Ascending aorta (tissue), 2 donors: Measurements from ENCODE around the gene ZNF618. TPM values are rescaled to one million over a fixed set of nuclear protein-coding genes. Genes with fewer than 3 reads are reported as not detected.

Experiments used
- DNase-seq, 2 donors: peaks; one replicate each; pipeline ENCODE4 v3.0.0-alpha.2; 2019; ENCODE audit warnings: low spot score in 2 of 2
- H3K27ac ChIP-seq, 2 donors: fragments of 200-600 bp; sonication (generic); one replicate each; pipeline ENCODE4 v1.5.1; 2016 to 2017; ENCODE audit warnings: mild to moderate bottlenecking in 1 of 2
- H3K27me3 ChIP-seq: fragments of 200-600 bp; sonication (generic); one replicate; pipeline ENCODE4 v1.5.1; 2017
- H3K36me3 ChIP-seq, 2 donors: fragments of 200-600 bp; sonication (generic); one replicate each; pipeline ENCODE4 v1.5.1; 2016
- H3K4me1 ChIP-seq, 2 donors: fragments of 200-600 bp; sonication (generic); one replicate each; pipeline ENCODE4 v1.5.1; 2016 to 2017; ENCODE audit warnings: mild to moderate bottlenecking in 1 of 2
- H3K4me3 ChIP-seq, 2 donors: fragments of 200-600 bp; sonication (generic); one replicate each; pipeline ENCODE4 v1.5.1; 2016 to 2017; ENCODE audit warnings: mild to moderate bottlenecking in 1 of 2
- H3K9me3 ChIP-seq, 2 donors: fragments of 200-600 bp; sonication (generic); one replicate each; pipeline ENCODE4 v1.5.1; 2016
- CTCF ChIP-seq, 3 experiments: fragments of 200-600 bp in 2 of 3; fragments of 450-650 bp in 1 of 3; sonication (generic) in 2 of 3; IDR thresholded peaks; one replicate each; pipeline ENCODE4 v1.5.1; 2016 to 2019; ENCODE audit warnings: antibody characterized with exemption in 3 of 3, mild to moderate bottlenecking in 1 of 3, moderate library complexity in 1 of 3
- intact Hi-C: fragments of 100-400 bp; cut with DNase I; formaldehyde crosslinking; loops from one replicate; pipeline ENCODE4 v1.15.1; 2023
- total RNA-seq: library from RNA; depleted of rRNA; stranded (reverse); fragments of >200 nt; gene quantifications from one replicate; pipeline ENCODE4 v1.1.0, GENCODE V29; 2016

Gene ZNF618
- total RNA-seq, 1 donor from 2014 or later: 16.1 TPM

GRCh38 chr9:113894166-113894565 is 18.1 kb downstream of the ZNF618 start:
- intact Hi-C loops: no loop called here
- H3K4me3 ChIP-seq: no peak overlapping the region

GRCh38 chr9:113895526-113895925 is 19.4 kb downstream of the ZNF618 start:
- no peak overlapping the region for H3K27ac ChIP-seq
- H3K4me3 ChIP-seq: no peak overlapping the region

More at GRCh38 chr9:113894166-113894565, 18.1 kb downstream of the ZNF618 start:
- H3K27me3 ChIP-seq: no peaks in the 10 kb centered on the region
- DNase-seq: no peak
- H3K9me3 ChIP-seq: peaks cover 0 to 11% of the 10 kb centered on the region in 2 donors
- H3K27ac ChIP-seq: no peak overlapping the region
- H3K4me1 ChIP-seq: no peaks in the 10 kb centered on the region
- no peak for TF ChIP-seq CTCF (IDR thresholded peaks at IDR 0.05)
- H3K36me3 ChIP-seq: no peaks in the 10 kb centered on the region

GRCh38 chr9:113896713-113897112 is 20.6 kb downstream of the ZNF618 start:
- Histone ChIP-seq H3K27ac (no peak overlapping the region), H3K27me3 (no peaks in the 10 kb centered on the region), H3K4me1 (no peaks in the 10 kb centered on the region), H3K9me3 (no peaks in the 10 kb centered on the region), H3K36me3 (no peaks in the 10 kb centered on the region), H3K4me3 (no peak overlapping the region)
- intact Hi-C loops: no loop called here
- TF ChIP-seq CTCF (IDR thresholded peaks at IDR 0.05): no peak
- DNase-seq: no peak

More at GRCh38 chr9:113895526-113895925, 19.4 kb downstream of the ZNF618 start:
- no peak for DNase-seq
- no peak for TF ChIP-seq CTCF (IDR thresholded peaks at IDR 0.05)
- Histone ChIP-seq H3K4me1 (no peaks in the 10 kb centered on the region), H3K9me3 (peaks cover 0 to 8% of the 10 kb centered on the region in 2 donors), H3K27me3 (no peaks in the 10 kb centered on the region), H3K36me3 (no peaks in the 10 kb centered on the region)
- intact Hi-C loops: no loop called here

GRCh38 chr9:113898151-113898550 is 22.0 kb downstream of the ZNF618 start:
- Histone ChIP-seq H3K4me1 (no peaks in the 10 kb centered on the region), H3K4me3 (no peak overlapping the region), H3K36me3 (no peaks in the 10 kb centered on the region), H3K27ac (no peak overlapping the region), H3K27me3 (no peaks in the 10 kb centered on the region), H3K9me3 (peaks cover under 1 to 6% of the 10 kb centered on the region in 2 donors)
- TF ChIP-seq CTCF (IDR thresholded peaks at IDR 0.05): no peak
- intact Hi-C loops: no loop called here
- DNase-seq: no peak

GRCh38 chr9:113898596-113898995 is 22.5 kb downstream of the ZNF618 start:
- Histone ChIP-seq H3K4me3 (no peak overlapping the region), H3K27me3 (no peaks in the 10 kb centered on the region), H3K36me3 (no peaks in the 10 kb centered on the region), H3K27ac (no peak overlapping the region), H3K4me1 (no peaks in the 10 kb centered on the region), H3K9me3 (peaks cover 5 to 10% of the 10 kb centered on the region in 2 donors)
- no peak for DNase-seq
- no peak for TF ChIP-seq CTCF (IDR thresholded peaks at IDR 0.05)
- intact Hi-C loops: no loop called here

GRCh38 chr9:113899205-113899604 is 23.1 kb downstream of the ZNF618 start:
- intact Hi-C loops: no loop called here
- Histone ChIP-seq H3K27ac (no peak overlapping the region), H3K9me3 (peaks cover 8 to 15% of the 10 kb centered on the region in 2 donors), H3K36me3 (no peaks in the 10 kb centered on the region), H3K4me1 (no peaks in the 10 kb centered on the region), H3K4me3 (no peak overlapping the region), H3K27me3 (no peaks in the 10 kb centered on the region)
- TF ChIP-seq CTCF (IDR thresholded peaks at IDR 0.05): no peak
- DNase-seq: no peak
